Measurements from ENCODE around the gene TRIM13.

TRIM13 gene

DNA sequence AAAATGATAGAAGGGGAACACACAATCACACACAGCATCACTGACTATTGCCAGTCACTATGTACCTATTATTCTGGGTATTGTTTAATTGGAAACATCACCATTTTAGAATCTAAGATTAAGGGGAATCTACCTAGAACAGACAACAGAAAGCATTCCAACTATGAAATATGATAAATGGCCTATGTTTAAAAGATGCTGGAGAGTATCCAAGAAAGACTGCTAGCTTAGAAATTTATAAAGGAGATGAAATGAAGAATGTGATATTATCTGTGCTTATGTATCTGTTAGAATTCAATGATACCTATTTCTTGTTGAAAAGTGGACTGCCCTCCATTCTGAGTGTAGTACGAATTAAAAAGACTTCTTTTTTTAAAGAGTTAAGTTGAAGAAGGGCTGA lies 68.9 kb downstream of the TRIM13 start:
- no peak for DNase-seq (ENCODE audit: low read depth)

Measured in stimulated activated CD8-positive, alpha-beta memory T cell treated with anti-CD3 and anti-CD28 coated beads, Interleukin-15, amount 100 ng/mL, for 24 hours (primary cell).